Mesothelial cell of epicardium (in vitro differentiated cells): ENCODE data around the gene HSPA1B. TPM values are rescaled to one million over a fixed set of nuclear protein-coding genes. Genes with fewer than 3 reads are reported as not detected.
A peak's percentile ranks its signal among the peaks of the same experiment; 100 is the strongest.

Source experiments
- DNase-seq, 2 experiments: peaks; one replicate each; pipeline ENCODE4 v3.0.0; 2021; ENCODE audit warnings: low spot score in 2 of 2; ENCODE audit not compliant: unreplicated experiment in 2 of 2
- H3K27ac Mint-ChIP-seq: 2 replicates; pipeline ENCODE4 v1.8.0; 2021; ENCODE audit warnings: mixed read lengths
- H3K27me3 Mint-ChIP-seq: 2 replicates; pipeline ENCODE4 v1.8.0; 2021; ENCODE audit warnings: low read depth, mixed read lengths
- H3K36me3 Mint-ChIP-seq: 2 replicates; pipeline ENCODE4 v1.8.0; 2021; ENCODE audit warnings: mixed read lengths
- H3K4me1 Mint-ChIP-seq: 2 replicates; pipeline ENCODE4 v1.8.0; 2021; ENCODE audit warnings: mixed read lengths
- H3K4me3 Mint-ChIP-seq: 2 replicates; pipeline ENCODE4 v1.8.0; 2021; ENCODE audit warnings: mild to moderate bottlenecking, moderate library complexity, mixed read lengths
- H3K9me3 Mint-ChIP-seq: 2 replicates; pipeline ENCODE4 v1.8.0; 2021; ENCODE audit warnings: mixed read lengths
- CTCF ChIP-seq: fragments of 200-600 bp; sonication (generic); IDR thresholded peaks from one replicate; pipeline ENCODE4 v1.5.0; 2021; ENCODE audit warnings: antibody characterized with exemption; ENCODE audit not compliant: unreplicated experiment
- total RNA-seq: library from RNA; stranded (reverse); gene quantifications from 3 replicates; pipeline ENCODE4 v1.2.1, GENCODE V29; 2021

HSPA1B gene
- total RNA-seq, 1 donor from 2014 or later: 105 TPM

- Mint-ChIP-seq H3K4me1 (peaks cover 5% of the 10 kb centered on the region), H3K36me3 (peaks cover 22% of the 10 kb centered on the region), H3K27me3 (no peaks in the 10 kb centered on the region), H3K27ac (no peak overlapping the region), H3K4me3 (no peak overlapping the region), H3K9me3 (no peaks in the 10 kb centered on the region)
- DNase-seq: no peak
- no peak for TF ChIP-seq CTCF
These were observed 46.1 kb upstream of the HSPA1B start for GRCh38 chr6:31781244-31782125.

- Mint-ChIP-seq H3K4me1 (no peaks in the 10 kb centered on the region), H3K9me3 (no peaks in the 10 kb centered on the region), H3K27me3 (no peaks in the 10 kb centered on the region), H3K27ac (no peak overlapping the region), H3K4me3 (no peak overlapping the region), H3K36me3 (peaks cover 22% of the 10 kb centered on the region)
- no peak for TF ChIP-seq CTCF
- DNase-seq: no peak
These were observed 45.2 kb upstream of the HSPA1B start for GRCh38 chr6:31782126-31782855.

- no peak for DNase-seq
- no peak overlapping the region for H3K4me3 Mint-ChIP-seq
- H3K27me3 Mint-ChIP-seq: no peaks in the 10 kb centered on the region
- no peak overlapping the region for H3K27ac Mint-ChIP-seq
- TF ChIP-seq CTCF: no peak
- H3K9me3 Mint-ChIP-seq: no peaks in the 10 kb centered on the region
- no peaks in the 10 kb centered on the region for H3K4me1 Mint-ChIP-seq
- peaks cover 22% of the 10 kb centered on the region for H3K36me3 Mint-ChIP-seq
These were observed 43.2 kb upstream of the HSPA1B start for GRCh38 chr6:31784098-31784925.

- Mint-ChIP-seq H3K36me3 (peaks cover 25% of the 10 kb centered on the region), H3K9me3 (no peaks in the 10 kb centered on the region), H3K4me3 (no peak overlapping the region), H3K27ac (no peak overlapping the region), H3K4me1 (no peaks in the 10 kb centered on the region), H3K27me3 (no peaks in the 10 kb centered on the region)
- no peak for TF ChIP-seq CTCF
- no peak for DNase-seq
These were observed 42.1 kb upstream of the HSPA1B start for GRCh38 chr6:31785475-31785874.

- no peak overlapping the region for H3K4me3 Mint-ChIP-seq
- H3K9me3 Mint-ChIP-seq: no peaks in the 10 kb centered on the region
- peaks cover 12% of the 10 kb centered on the region for H3K4me1 Mint-ChIP-seq
- peak in 1 of 2 experiments; percentile 73 for DNase-seq
- H3K27ac Mint-ChIP-seq: no peak overlapping the region
- H3K27me3 Mint-ChIP-seq: no peaks in the 10 kb centered on the region
- TF ChIP-seq CTCF: peak; percentile 47
- H3K36me3 Mint-ChIP-seq: peaks cover 8% of the 10 kb centered on the region
These were observed 36.0 kb upstream of the HSPA1B start for GRCh38 chr6:31791324-31792089.
